ENCODE data around the gene CFAP77. TPM values are rescaled to one million over a fixed set of nuclear protein-coding genes. Genes with fewer than 3 reads are reported as not detected.
A peak's percentile ranks its signal among the peaks of the same experiment; 100 is the strongest.
"Not testable (repeated sequence)": the region's sequence is repeated elsewhere in the genome, so short reads cannot be mapped to it uniquely, and the experiment has no call there.

Gene CFAP77
- total RNA-seq: not detected in 2 replicates

DNA sequence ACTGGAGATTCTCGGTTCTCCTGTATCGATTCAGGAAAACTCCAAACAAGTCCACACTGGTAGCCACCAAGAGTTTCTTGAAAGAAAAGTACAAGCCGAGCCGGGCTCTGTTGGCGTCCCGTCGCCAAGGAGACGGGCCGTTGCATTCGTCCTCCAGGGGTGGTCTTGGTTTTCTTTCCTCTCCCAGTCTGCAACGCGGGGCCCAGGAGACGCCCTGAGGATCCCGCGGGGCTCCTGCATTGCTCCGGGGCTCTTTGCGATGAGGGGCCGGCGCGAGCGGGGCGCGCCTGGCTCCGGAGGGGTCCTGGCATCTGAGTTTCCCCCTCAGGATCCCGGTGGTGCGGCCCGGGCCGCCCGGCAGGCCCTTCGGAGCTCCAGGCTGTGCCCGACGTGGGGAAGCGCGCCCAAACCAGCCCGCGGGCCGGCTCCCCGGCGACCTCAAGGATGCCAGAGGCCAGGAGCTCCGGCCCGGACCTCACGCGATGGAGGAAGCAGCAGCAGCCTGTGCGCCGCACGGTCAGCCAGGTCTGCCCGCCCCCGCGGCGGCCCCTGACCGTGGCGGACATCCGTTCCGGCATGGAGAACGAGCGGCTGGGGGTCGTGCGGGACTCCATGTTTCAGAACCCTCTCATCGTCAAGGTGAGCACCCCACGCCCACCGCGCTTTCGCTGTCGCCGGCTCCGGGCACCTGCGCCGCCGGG lies at the start of gene CFAP77:
Gene CFAP77, plus strand, starts transcription at position 384 of the 701 bp plus-strand sequence. Its CDS starts 61 bp downstream, at position 445.
- Mint-ChIP-seq H3K27me3 (ENCODE audit: low read depth) (peaks cover 46% of the 10 kb centered on the region), H3K9me3 (no peaks in the 10 kb centered on the region), H3K4me1 (ENCODE audit: low read depth) (peaks cover 28% of the 10 kb centered on the region), H3K4me3 (ENCODE audit: low read depth) (peak within 1 kb of the TSS; percentile 48), H3K36me3 (ENCODE audit: low read depth) (peaks cover 5% of the 10 kb centered on the region), H3K27ac (no peak within 1 kb of the TSS)
- intact Hi-C loops (cut with micrococcal nuclease): loop anchor here (5.0 kb wide), 5 partner anchors 77 to 1748 kb away; partner anchors contain the start of genes GTF3C4 and PRDM12
- DNase-seq (ENCODE audit: low spot score): peak; percentile 14

DNA sequence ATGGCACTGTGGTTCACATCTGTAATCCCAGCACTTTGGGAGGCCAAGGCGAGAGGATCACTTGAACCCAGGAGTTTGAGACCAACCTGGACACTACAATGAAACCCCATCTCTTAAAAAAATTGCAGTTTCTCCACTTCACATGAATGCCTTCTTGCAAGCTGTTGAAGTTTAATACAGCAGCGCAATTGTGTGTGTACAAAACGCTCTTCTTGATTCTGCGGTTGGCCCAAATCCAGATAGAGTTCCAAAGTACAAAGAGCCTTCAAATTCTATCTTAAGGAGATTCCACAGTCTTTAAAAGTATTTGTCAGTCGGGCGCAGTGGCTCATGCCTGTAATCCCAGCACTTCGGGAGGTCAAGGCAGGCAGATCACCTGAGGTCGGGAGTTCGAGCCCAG lies 45.9 kb upstream of the CFAP77 start:
- H3K9me3 Mint-ChIP-seq: no peaks in the 10 kb centered on the region
- no peaks in the 10 kb centered on the region for H3K36me3 Mint-ChIP-seq (ENCODE audit: low read depth)
- DNase-seq (ENCODE audit: low spot score): no peak
- no peak overlapping the region for H3K27ac Mint-ChIP-seq
- H3K27me3 Mint-ChIP-seq (ENCODE audit: low read depth): no peaks in the 10 kb centered on the region
- no peak overlapping the region for H3K4me3 Mint-ChIP-seq (ENCODE audit: low read depth)
- intact Hi-C loops (cut with micrococcal nuclease): no loop called here
- H3K4me1 Mint-ChIP-seq (ENCODE audit: low read depth): no peaks in the 10 kb centered on the region

DNA sequence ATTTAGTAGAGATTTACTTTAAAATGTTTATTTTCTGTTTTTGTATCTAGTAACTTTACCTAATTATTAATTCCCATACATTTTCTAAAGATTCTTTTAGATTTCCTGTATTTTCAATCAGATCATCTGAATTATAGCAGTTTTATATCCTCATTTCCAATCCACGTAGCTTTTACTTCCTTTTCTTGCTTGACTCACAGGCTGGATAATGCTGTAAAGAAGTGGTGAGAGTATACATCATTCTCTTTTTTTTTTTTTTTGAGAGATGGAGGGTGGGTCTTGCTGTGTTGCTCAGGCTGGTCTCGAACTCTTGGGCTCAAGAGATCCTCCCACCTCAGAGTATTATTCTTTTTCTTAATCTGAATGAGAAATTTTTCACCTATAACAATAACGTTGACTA lies 44.0 kb upstream of the CFAP77 start:
- no peaks in the 10 kb centered on the region for H3K4me1 Mint-ChIP-seq (ENCODE audit: low read depth)
- DNase-seq (ENCODE audit: low spot score): no peak
- H3K27me3 Mint-ChIP-seq (ENCODE audit: low read depth): no peaks in the 10 kb centered on the region
- intact Hi-C loops (cut with micrococcal nuclease): no loop called here
- H3K36me3 Mint-ChIP-seq (ENCODE audit: low read depth): no peaks in the 10 kb centered on the region
- H3K4me3 Mint-ChIP-seq (ENCODE audit: low read depth): no peak overlapping the region
- no peak overlapping the region for H3K27ac Mint-ChIP-seq
- no peaks in the 10 kb centered on the region for H3K9me3 Mint-ChIP-seq

DNA sequence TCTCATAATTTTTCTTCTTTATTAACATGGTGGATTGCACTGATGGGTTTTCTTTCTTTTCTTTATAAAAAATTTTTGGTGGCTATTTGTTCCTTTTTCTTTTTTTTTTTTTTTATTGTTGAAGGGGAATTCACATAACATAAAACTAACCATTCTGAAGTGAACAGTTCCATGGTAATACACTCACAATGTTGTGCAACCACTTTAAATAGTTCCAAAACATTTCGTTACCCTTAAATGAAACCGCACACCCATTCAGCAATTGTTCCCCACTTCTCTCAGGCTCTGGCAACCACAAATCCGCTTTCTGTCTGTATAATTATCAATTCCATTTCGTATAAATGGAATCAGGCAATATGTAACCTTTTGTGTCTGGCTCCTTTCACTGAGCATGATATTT lies 43.5 kb upstream of the CFAP77 start:
- intact Hi-C loops (cut with micrococcal nuclease): no loop called here

DNA sequence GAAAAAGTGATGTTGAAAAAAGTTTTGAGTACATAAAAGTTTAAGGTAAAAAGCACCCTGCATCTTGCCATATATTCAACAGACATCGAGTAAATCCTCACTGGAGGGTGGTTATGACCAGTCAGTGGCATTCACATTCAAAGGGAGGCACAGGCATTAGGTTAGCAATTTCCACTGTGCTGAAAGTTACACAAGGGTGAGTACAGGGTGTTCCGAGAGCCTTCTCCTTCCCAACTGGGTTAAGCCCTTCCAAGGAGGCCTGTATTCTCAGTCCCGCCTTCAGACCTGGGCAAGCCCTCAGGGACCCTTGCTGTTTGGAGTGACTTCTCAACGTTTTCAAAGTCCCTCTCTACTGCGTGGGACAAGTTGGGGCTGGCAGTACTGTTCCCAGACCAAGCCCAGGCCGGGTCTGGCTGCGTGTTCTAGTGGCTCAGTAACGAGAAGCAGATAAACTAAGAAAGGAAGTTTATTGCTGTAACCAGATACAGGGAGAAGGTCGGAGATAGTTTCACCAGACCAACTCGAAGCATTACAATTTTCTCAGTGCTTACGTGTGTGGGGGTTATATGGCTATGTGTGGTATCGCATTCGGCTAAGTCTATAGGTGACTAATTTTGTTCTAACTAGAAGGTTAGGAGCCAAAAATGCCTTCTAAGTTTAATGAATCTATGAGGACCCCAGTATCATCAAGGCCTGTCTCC lies 42.2 kb upstream of the CFAP77 start:
- Mint-ChIP-seq H3K4me3 (ENCODE audit: low read depth) (no peak overlapping the region), H3K27ac (no peak overlapping the region), H3K9me3 (no peaks in the 10 kb centered on the region), H3K36me3 (ENCODE audit: low read depth) (no peaks in the 10 kb centered on the region), H3K4me1 (ENCODE audit: low read depth) (peaks cover 6% of the 10 kb centered on the region), H3K27me3 (ENCODE audit: low read depth) (no peaks in the 10 kb centered on the region)
- intact Hi-C loops (cut with micrococcal nuclease): no loop called here
- no peak for DNase-seq (ENCODE audit: low spot score)

More for the DNA sequence above, 43.5 kb upstream of the CFAP77 start:
- Mint-ChIP-seq H3K4me1 (ENCODE audit: low read depth) (no peaks in the 10 kb centered on the region), H3K36me3 (ENCODE audit: low read depth) (no peaks in the 10 kb centered on the region), H3K9me3 (no peaks in the 10 kb centered on the region), H3K27ac (no peak overlapping the region), H3K27me3 (ENCODE audit: low read depth) (no peaks in the 10 kb centered on the region), H3K4me3 (ENCODE audit: low read depth) (no peak overlapping the region)
- DNase-seq (ENCODE audit: low spot score): no peak

DNA sequence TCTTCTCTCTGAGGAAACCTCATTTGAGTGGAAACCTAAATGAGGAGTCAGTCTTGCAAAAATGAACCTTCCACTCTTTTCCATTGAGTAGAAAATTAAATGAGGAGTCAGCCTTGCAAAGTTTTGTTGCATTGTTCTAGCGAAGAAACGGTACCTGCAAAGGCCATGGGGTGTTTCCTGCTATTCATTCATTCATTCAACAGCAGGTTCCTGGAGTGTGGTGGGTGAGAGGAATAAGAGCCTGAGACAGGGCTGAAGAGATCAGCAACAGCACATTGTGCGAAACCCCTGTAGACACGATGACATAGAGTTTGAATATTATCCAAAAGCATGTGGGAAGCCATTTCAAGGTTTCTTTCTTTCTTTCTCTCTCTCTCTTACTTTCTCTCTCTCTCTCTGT lies 40.6 kb upstream of the CFAP77 start:
- peaks cover 3% of the 10 kb centered on the region for H3K36me3 Mint-ChIP-seq (ENCODE audit: low read depth)
- intact Hi-C loops (cut with micrococcal nuclease): no loop called here
- no peak overlapping the region for H3K4me3 Mint-ChIP-seq (ENCODE audit: low read depth)
- H3K27me3 Mint-ChIP-seq (ENCODE audit: low read depth): no peaks in the 10 kb centered on the region
- no peak overlapping the region for H3K27ac Mint-ChIP-seq
- no peaks in the 10 kb centered on the region for H3K9me3 Mint-ChIP-seq
- H3K4me1 Mint-ChIP-seq (ENCODE audit: low read depth): peaks cover 11% of the 10 kb centered on the region
- no peak for DNase-seq (ENCODE audit: low spot score)

DNA sequence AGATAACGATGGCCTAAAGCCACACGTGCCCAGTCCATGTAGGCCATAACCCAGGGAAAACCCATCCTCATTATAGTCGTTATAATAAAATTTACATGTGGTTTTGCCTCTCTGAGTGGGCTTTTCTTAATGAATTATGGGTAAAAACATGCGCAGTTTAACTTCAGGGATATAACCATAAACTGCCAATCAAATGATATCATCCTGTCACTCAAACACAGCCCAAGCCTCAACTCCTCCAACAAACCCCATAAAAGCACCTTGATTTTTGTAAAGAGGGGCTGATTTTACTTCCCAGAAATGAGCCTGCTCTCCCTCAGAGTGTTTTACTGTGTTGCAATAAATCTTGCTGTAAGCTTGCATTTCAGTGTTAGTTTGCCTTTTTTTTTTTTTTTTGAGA lies 39.4 kb upstream of the CFAP77 start:
- no peaks in the 10 kb centered on the region for H3K9me3 Mint-ChIP-seq
- no peaks in the 10 kb centered on the region for H3K27me3 Mint-ChIP-seq (ENCODE audit: low read depth)
- H3K4me1 Mint-ChIP-seq (ENCODE audit: low read depth): peaks cover 11% of the 10 kb centered on the region

DNA sequence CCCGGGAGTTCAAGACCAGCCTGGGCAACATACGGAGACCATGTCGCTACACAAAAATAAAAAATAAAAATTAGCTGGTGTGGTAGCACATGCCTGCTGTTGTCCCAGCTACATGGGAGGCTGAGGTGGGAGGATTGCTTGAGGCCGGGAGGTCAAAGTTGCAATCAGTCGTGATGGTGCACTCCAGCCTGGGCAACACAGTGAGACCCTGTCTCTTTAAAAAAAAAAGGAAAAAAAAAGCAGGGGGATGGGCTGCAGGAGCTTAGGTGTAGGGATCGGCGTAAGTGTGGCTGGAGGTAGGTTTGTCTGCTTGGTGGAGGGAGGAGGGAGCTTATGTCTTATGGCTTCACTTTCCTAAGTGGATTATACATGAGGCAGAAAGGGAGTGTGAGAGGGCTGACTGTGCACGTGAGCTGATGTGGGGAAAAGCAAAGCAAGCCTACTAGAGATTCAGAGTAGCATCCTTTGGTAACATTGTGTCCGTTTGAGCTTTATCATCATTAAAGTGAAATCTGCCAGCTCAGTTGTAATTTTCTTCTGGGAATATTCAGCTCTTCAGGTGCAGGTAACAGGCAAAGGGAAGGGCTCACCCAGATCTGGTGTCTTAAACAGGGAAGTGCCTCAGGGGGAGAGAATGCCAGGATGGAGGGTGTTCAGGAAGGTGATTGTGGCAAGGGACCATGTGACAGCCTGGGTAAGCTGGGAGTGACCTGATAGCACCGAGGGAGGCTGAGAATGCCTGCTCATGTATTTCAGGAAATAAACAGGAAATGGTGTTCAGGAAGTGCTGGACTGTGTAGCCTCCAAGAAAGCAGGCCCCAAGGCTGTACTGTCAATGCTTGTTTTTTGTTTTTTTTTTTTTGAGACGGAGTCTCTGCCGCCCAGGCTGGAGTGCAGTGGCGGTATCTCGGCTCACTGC lies 37.6 kb upstream of the CFAP77 start:
- peaks cover 8% of the 10 kb centered on the region for H3K36me3 Mint-ChIP-seq (ENCODE audit: low read depth)
- intact Hi-C loops (cut with micrococcal nuclease): no loop called here
- no peaks in the 10 kb centered on the region for H3K9me3 Mint-ChIP-seq
- DNase-seq (ENCODE audit: low spot score): no peak
- H3K4me1 Mint-ChIP-seq (ENCODE audit: low read depth): peaks cover 11% of the 10 kb centered on the region
- H3K4me3 Mint-ChIP-seq (ENCODE audit: low read depth): no peak overlapping the region
- no peaks in the 10 kb centered on the region for H3K27me3 Mint-ChIP-seq (ENCODE audit: low read depth)
- H3K27ac Mint-ChIP-seq: peak overlapping the region; percentile 78

More for the DNA sequence above, 39.4 kb upstream of the CFAP77 start:
- Mint-ChIP-seq H3K4me3 (ENCODE audit: low read depth) (no peak overlapping the region), H3K27ac (no peak overlapping the region), H3K36me3 (ENCODE audit: low read depth) (peaks cover 8% of the 10 kb centered on the region)
- no peak for DNase-seq (ENCODE audit: low spot score)
- intact Hi-C loops (cut with micrococcal nuclease): no loop called here

DNA sequence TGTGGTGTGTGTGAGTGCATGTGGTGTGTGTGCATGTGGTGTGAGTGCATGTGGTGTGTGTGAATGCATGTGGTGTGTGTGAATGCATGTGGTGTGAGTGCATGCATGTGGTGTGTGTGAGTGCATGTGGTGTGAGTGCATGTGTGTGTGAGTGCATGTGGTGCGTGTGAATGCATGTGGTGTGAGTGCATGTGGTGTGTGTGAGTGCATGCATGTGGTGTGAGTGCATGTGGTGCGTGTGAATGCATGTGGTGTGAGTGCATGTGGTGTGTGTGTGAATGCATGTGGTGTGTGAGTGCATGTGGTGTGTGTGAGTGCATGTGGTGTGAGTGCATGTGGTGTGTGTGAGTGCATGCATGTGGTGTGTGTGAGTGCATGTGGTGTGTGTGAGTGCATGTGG lies 32.2 kb upstream of the CFAP77 start:
- H3K9me3 Mint-ChIP-seq; H3K4me3 Mint-ChIP-seq (ENCODE audit: low read depth); H3K27me3 Mint-ChIP-seq (ENCODE audit: low read depth); DNase-seq (ENCODE audit: low spot score); H3K27ac Mint-ChIP-seq; intact Hi-C loops (cut with micrococcal nuclease): not testable (repeated sequence)
- peaks cover 25% of the 10 kb centered on the region for H3K36me3 Mint-ChIP-seq (ENCODE audit: low read depth)
- peaks cover 14% of the 10 kb centered on the region for H3K4me1 Mint-ChIP-seq (ENCODE audit: low read depth)

DNA sequence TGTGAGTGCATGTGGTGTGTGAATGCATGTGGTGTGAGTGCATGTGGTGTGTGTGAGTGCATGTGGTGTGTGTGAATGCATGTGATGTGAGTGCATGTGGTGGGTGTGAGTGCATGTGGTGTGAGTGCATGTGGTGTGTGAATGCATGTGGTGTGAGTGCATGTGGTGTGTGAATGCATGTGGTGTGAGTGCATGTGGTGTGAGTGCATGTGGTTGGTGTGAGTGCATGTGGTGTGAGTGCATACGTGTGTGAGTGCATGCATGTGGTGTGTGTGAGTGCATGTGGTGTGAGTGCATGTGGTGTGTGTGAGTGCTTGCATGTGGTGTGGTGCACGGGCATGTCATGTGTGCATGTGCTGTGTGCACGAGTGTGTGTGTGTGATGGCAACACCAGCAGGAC lies 31.6 kb upstream of the CFAP77 start:
- peaks cover 27% of the 10 kb centered on the region for H3K36me3 Mint-ChIP-seq (ENCODE audit: low read depth)
- H3K4me3 Mint-ChIP-seq (ENCODE audit: low read depth); H3K27ac Mint-ChIP-seq; H3K9me3 Mint-ChIP-seq; DNase-seq (ENCODE audit: low spot score); H3K27me3 Mint-ChIP-seq (ENCODE audit: low read depth); intact Hi-C loops (cut with micrococcal nuclease): not testable (repeated sequence)
- peaks cover 15% of the 10 kb centered on the region for H3K4me1 Mint-ChIP-seq (ENCODE audit: low read depth)

DNA sequence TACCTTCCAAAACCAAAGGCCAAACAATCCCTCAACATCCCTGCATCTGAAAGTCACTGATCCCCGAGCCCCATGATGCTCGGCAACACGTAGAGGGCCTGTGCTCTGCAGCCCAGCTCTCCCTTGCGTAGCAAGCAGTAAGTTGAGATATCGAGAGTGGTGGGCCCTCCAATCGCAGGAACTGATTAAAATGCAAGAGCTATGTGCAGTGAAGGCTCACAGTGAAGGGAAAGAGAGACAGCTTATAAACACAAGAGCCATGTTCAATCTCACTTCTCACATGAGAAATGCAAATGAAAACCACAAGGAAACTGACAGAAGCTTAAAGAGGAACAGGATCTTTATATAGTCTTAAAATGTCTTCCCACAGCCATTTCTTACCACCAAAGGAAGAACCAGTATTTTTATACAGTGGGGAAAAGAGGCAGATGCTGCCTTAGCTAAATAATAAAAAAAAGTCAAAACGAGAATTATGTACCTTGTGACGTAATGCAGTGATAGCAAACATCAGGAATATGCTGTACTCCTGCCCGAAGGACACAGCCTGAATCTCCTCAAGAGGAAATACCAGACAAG lies 28.0 kb upstream of the CFAP77 start:
- Mint-ChIP-seq H3K4me3 (ENCODE audit: low read depth) (no peak overlapping the region), H3K4me1 (ENCODE audit: low read depth) (peaks cover 24% of the 10 kb centered on the region), H3K27ac (peak overlapping the region; percentile 36), H3K36me3 (ENCODE audit: low read depth) (peaks cover 57% of the 10 kb centered on the region), H3K27me3 (ENCODE audit: low read depth) (no peaks in the 10 kb centered on the region), H3K9me3 (no peaks in the 10 kb centered on the region)
- no peak for DNase-seq (ENCODE audit: low spot score)
- intact Hi-C loops (cut with micrococcal nuclease): no loop called here

DNA sequence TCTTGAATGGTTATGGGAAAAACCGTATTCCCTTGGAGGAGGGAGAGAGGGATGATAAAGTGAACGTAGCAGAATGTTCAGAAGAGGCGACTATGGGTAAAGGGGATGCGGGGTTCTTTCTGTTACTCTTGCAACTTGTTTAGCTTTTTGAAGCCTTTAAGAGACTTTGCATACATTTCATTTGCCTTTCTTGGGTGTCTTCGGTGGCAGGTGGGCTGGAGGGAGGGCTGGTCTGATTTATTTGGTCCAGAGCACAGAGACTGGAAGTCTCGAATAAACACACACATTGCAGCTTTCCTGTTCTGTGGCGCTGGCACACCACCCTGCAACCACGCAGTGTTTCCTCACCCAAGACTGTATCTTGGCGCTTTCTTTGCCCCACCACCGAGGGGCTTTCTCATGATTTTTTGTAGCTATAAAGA lies 26.5 kb upstream of the CFAP77 start:
- no peaks in the 10 kb centered on the region for H3K9me3 Mint-ChIP-seq
- H3K36me3 Mint-ChIP-seq (ENCODE audit: low read depth): peaks cover 69% of the 10 kb centered on the region
- H3K27me3 Mint-ChIP-seq (ENCODE audit: low read depth): no peaks in the 10 kb centered on the region
- H3K4me3 Mint-ChIP-seq (ENCODE audit: low read depth): no peak overlapping the region
- H3K4me1 Mint-ChIP-seq (ENCODE audit: low read depth): peaks cover 24% of the 10 kb centered on the region
- H3K27ac Mint-ChIP-seq: no peak overlapping the region
- DNase-seq (ENCODE audit: low spot score): no peak
- intact Hi-C loops (cut with micrococcal nuclease): no loop called here

All from activated T-helper 2 cell treated with anti-CD3 and anti-CD28 coated beads, Interferon-gamma antibody, Interleukin-2, Interleukin-4, amounts not matched to agents 10 μg/mL and 5 μg/mL and 100 μg/mL, durations not matched to agents 14 hours and 24 hours and 36 hours (primary cell).